DMS153 treated with DMSO at 0.1 percent for 48 hours (cell line): ENCODE results near the gene ZNF341.
"Not testable (repeated sequence)": the region's sequence is repeated elsewhere in the genome, so short reads cannot be mapped to it uniquely, and the experiment has no call there.

Experiments used
- DNase-seq: peaks from one replicate; lab custom pipeline; 2025; ENCODE audit not compliant: unreplicated experiment; lab: John Stamatoyannopoulos, UW

The ZNF341 gene

DNA sequence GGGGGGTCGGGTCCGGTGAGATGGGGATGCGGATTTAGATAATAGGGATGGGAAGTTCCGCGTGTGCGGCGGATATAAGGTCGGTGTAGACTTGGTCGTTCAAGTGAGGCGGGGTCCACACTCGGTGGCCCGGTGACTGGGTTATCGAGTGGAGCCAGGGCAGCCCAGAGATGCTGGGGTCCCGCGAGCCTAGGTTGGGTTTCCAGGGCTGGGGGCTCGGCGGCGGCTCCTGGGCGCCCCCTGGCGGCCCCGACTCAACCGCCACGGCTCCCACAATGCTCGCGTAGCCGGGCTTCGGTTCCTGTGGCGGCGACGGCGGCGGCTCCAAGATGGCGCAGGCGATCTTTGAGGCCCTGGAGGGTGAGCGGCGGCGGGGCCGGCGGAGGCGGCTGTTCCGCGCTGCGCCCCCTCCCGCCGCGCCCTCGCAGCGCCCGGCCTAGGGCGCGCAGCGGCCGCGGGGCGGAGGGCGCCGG is at the start of gene ZNF341:
ZNF341 (plus strand) TSS at position 304 of the 473 bp plus-strand sequence; CDS start at position 330, 26 bp downstream.
- DNase-seq, result peak; percentile 89

- peak; percentile 40 for DNase-seq
These were observed 47.1 kb upstream of the ZNF341 start for GRCh38 chr20:33684533-33685327.

GRCh38 chr20:33685328-33686099 is 46.3 kb upstream of the ZNF341 start:
- DNase-seq, result peak; percentile 26

GRCh38 chr20:33686100-33686983 is 45.5 kb upstream of the ZNF341 start, which contains the start of gene E2F1:
TSS of gene E2F1 (minus strand) at chr20:33686385. CDS start at chr20:33686264, 121 bp downstream.
- peak; percentile 85 for DNase-seq

- DNase-seq, result no peak
These were observed 44.8 kb upstream of the ZNF341 start for GRCh38 chr20:33686984-33687366.

DNA sequence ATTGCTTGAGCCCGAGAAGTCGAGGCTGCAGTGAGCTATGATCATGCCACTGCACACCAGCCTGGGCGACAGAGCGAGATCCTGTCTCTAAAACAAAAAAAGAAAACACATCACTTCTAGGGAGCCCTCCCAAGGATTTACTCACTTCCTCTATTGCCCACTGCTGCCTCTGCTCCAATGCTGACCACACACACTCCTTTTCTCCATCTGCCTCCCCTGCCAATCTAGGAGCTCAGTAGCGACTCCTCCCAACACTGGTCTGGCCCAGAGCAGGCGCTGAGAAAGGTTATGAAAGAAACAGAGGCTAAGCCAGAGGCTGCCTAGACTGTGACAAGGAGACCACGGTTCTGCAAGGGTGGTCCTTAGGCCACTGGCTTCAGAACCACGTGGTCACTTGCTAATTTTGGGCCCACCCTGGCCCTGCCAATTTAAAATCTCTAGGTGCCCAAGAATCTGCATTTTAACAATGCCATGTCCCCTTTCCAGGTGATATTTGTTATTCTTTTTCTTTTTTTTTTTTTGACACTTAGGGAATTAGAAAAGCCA is 44.4 kb upstream of the ZNF341 start:
- no peak for DNase-seq

DNA sequence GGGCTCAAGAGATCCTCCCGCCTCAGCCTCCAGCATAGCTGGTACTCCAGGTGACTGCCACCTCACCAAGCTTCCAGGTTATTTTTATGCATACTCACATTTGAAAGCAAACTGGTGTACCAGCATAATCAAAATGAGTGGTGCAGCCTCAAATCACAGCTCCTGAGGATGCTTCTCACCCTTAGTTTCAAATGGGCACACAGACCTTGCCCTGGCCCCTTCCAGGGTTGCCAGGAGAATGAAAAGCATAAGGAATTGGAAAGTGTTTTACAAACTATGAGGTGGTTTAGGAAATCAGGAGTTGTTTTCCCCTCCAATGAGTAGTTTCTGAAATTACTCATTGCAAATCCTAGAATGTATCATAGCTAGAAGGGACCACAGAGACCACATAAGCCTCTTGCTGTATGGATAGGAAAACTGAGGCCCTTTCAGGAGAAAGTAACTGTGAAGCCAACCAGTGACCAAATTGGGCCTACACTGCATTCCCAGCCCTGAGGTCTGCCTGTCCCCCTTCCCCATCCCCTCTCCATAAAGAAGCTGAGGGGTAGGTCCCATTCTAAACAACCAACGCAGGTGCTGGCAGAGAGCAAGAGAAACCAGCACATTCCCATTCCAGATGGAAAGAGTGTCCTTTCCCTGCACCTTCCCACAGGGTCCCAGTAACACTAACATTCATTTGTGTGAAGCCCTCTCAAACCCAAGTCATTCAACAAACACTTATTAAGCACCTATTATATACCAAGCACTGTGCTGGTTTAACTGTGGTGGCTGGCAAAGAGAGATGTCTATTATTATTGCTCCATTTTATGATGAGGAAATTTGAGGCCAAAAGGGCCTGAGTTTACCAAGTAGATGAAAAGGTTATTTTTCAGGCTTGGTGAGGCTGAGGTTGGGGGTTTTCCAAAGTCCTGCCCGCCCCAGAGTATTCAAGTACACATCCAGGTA is 43.5 kb upstream of the ZNF341 start:
- no peak for DNase-seq

DNA sequence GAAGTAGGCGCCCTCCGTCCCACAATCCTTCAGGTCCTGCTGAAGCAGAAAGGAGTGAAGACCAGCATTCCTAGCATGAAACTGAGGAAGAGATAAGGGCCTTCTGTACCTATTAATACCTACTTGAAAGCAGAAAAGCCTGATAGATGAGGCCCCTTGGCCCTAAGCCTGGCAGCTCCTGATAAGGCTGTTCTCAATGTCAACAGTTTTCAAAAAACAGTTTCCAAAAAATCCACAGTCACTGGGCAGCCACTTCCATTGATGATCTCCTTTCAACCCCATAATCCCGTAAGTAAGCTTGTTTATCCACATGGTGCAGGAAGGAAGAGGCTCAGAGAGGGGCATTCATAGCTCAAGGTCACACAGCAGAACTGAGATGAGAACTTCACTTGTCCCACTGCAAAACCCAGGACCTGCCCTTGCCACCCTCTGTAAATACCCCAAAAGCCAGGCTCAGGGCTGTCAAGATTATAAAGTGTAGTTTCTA is 42.8 kb upstream of the ZNF341 start:
- DNase-seq, result no peak

DNA sequence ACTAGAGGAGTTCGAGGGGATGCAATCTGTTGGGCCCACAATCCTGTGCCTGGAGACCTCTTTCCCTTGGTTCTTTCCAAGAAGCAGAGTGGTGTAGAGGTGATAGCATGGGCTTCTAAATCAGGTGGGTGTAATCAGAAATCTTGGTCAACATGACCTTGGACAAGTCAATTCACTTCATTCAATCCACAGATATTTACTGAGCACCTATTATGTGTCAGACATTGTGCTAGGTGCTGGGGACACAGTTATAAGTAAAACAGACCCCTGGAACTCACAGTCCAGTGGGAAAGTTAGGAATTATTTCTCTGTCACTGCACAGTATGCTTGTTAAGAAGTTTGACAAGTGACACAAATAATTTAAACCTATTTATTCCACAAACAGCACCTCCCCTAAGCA is 42.3 kb upstream of the ZNF341 start:
- no peak for DNase-seq

DNA sequence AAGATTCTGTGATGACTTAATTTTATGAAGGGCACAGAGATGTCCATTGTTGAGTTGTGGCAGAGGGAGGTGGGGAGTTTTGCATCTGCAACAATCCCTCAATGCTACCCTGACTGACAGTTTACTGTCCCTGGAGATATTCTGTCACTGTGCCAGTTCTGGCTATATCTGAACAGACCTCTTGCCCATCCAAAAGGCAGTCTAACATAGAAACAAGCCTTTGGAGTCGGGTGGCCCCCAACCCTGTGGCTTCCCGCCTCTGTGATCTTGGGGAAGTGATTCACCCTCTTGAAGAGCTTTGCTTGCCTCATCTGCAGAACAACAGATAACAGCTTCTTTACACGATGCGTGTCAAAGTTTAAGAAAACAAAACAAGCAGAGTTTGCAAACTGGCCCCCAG is 41.8 kb upstream of the ZNF341 start:
- DNase-seq, result no peak

DNA sequence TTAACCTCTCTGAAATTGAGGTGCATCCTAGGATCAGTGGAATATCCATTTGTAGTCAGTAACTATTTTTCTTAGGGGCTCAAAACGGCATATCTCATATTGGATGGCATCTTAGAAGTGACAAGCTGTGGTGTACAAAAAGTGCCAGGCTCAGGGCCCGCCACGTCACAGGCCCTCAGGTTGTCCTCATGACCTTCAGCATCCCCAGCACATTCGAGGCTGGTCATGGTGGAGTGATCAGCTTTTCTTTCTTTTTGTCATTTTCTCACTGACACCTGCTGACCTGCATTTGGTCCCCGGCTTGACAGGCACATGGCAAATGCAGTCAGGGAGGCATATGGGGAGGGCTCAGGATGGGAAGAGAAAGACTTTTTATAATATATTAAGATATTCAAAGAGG is 38.5 kb upstream of the ZNF341 start:
- no peak for DNase-seq

DNA sequence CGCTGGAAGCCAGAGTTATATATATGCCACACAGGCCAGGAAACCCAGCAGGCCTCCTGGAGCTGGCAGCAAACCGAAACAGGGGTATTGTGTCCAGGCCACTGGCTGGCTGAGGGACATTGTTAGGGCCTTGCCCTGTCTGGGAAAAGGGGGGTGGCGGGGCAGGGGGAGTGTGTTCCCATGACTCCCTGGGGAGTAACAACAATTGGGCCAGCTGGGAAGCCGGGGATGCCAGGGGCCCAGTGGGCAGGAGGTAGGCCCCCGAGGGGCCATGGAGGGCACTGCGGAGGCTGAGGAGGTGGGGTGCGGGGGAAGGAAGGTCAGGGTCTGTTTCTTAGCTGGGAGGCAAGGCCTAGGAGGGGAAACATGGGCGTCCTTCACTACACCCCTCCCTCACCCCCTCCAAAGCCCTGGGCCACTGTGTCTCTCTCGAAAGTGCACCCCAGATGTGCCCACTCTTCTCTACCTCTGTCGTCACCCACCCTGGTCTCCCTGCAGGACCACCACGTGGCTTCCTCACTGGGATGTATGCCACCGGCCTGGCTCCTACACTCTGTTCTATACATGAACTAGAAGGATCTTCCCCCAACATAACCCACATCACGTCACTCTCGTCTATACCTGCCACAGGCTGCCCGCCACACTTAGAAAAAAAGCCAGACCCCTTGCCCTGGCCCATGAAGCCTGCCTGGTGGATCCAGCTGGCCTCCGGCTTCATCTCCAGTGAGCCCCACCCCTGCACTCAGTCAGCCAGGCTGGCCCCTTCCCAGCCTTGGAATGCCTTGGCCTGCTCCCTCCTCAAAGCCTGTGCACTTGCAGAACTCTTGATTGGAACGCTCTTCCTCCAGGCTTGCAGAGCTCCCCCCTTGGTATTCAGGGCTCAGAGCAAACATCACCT is 37.8 kb upstream of the ZNF341 start:
- no peak for DNase-seq

DNA sequence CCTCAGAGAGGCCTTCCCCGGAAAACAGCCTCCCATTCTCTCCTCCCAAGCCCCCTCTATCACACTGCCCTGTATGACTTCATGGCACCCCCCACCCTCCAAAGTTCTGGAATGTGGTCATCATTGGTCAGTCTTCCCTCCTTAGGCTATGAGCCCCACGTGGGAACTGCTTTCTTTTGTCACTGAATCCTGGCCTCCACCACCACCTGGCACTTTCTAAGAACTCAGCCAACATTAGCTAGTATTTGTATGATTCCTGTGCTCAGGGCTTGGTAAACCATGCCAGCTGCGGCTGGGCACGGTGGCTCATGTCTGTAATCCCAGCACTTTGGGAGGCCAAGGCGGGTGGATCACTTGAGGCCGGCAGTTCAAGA is 37.2 kb upstream of the ZNF341 start:
- DNase-seq, result no peak

DNA sequence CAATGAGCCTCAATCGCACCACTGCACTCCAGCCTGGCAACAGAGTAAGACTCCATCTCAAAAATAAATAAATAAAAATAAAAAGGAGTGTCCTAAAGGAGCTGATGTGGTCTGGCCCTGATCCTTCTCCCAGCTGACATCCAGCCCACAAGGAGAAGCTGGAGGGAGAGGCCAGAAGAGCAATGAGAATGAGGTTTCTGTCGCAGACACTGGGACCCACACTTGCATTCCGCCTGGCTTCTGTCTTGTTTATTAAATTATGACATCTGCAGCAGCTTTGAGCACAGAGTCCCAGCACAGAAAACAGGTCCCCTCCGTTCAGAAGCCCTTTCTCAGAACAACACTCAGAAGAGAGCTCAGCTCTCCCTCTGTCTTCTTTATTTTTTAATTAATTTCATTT is 35.3 kb upstream of the ZNF341 start:
- no peak for DNase-seq

DNA sequence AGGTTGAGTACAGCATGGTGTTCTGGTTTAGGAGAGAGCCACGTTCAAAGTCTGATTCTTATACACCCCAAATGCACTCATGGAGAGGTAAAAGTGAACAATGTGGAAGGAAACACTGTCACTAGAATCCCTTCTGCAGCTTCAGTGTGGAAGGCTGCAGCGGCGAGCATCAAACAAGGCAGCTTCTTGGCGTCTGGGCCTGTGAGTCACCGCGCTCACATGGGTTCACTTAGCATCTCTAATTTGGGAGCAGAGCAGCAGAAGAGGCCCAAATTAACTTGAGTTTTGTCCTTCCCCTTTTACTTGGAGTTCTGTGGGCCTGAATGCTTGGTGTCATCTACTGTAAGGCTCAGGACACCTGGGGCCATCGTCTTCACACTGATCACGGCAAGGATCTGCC is 34.7 kb upstream of the ZNF341 start:
- no peak for DNase-seq

GRCh38 chr20:33698966-33699365 is 32.8 kb upstream of the ZNF341 start:
- DNase-seq, result not testable (repeated sequence)

DNA sequence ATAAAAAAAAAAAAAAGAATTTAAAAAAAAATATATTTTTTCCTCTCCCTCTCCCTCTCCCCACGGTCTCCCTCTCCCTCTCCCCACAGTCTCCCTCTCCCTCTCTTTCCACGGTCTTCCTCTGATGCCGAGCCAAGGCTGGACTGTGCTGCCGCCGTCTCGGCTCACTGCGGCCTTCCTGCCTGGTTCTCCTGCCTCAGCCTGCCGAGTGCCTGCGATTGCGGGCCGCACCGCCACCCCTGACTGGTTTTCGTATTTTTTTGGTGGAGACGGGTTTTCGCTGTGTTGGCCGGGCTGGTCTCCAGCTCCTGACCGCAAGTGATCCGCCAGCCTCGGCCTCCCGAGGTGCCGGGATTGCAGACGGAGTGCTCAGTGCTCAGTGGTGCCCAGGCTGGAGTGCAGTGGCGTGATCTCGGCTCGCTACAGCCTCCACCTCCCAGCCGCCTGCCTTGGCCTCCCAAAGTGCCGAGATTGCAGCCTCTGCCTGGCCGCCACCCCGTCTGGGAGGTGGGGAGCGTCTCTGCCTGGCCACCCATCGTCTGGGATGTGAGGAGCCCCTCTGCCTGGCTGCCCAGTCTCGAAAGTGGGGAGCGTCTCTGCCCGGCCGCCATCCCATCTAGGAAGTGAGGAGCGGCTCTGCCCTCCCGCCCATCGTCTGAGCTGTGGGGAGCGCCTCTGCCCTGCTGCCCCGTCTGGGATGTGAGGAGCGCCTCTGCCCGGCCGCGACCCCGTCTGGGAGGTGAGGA is 30.9 kb upstream of the ZNF341 start:
- not testable (repeated sequence) for DNase-seq
